Fibroblast of pulmonary artery (primary cell): ENCODE results near the gene COMMD1.

Source experiments
- DNase-seq: peaks from one replicate; pipeline ENCODE4 v3.0.0-alpha.2; 2010; ENCODE audit warnings: low read depth
- H3K4me3 ChIP-seq: replicated peaks from 2 replicates; pipeline ENCODE4 v1.5.1; 2011; ENCODE audit warnings: low read depth, mild to moderate bottlenecking, control low read depth, low read length, moderate library complexity
- CTCF ChIP-seq: IDR thresholded peaks from 2 replicates; pipeline ENCODE4 v1.5.1; 2011; ENCODE audit warnings: mild to moderate bottlenecking, control low read depth, low read length, inconsistent platforms; ENCODE audit errors: missing control alignments

Gene COMMD1

GRCh38 chr2:61882850-61883249, 22.6 kb upstream of the COMMD1 start:
- no peak for DNase-seq
- no peak for TF ChIP-seq CTCF
- no peak overlapping the region for H3K4me3 ChIP-seq

GRCh38 chr2:61885896-61886603, 19.4 kb upstream of the COMMD1 start:
- H3K4me3 ChIP-seq = peak overlapping the region; percentile 68
- TF ChIP-seq CTCF = no peak

GRCh38 chr2:61887717-61888266, 17.7 kb upstream of the COMMD1 start:
- peak; percentile 53 for DNase-seq
- TF ChIP-seq CTCF = no peak
- peak overlapping the region; percentile 68 for H3K4me3 ChIP-seq

More at GRCh38 chr2:61885896-61886603, 19.4 kb upstream of the COMMD1 start:
- no peak for DNase-seq

GRCh38 chr2:61888267-61889055, 17.0 kb upstream of the COMMD1 start, which contains the start of gene CCT4:
Gene CCT4, minus strand, starts transcription at chr2:61888656. Its CDS starts 149 bp downstream, at chr2:61888507.
- no peak for TF ChIP-seq CTCF
- peak within 1 kb of the TSS; percentile 68 for H3K4me3 ChIP-seq
- DNase-seq = peak; percentile 85

GRCh38 chr2:61898810-61899209, 6.7 kb upstream of the COMMD1 start:
- peak; percentile 59 for TF ChIP-seq CTCF
- no peak overlapping the region for H3K4me3 ChIP-seq
- peak; percentile 43 for DNase-seq

- TF ChIP-seq CTCF = no peak
- DNase-seq = no peak
Measured at GRCh38 chr2:61900281-61900680, 5.2 kb upstream of the COMMD1 start.

More at GRCh38 chr2:61900281-61900680, 5.2 kb upstream of the COMMD1 start:
- H3K4me3 ChIP-seq = no peak overlapping the region
